Aorta (tissue), 5 donors: ENCODE measurements around the gene MAP4K4. TPM values are rescaled to one million over a fixed set of nuclear protein-coding genes. Genes with fewer than 3 reads are reported as not detected.

Experiments used
- ATAC-seq: fragments of 200-7000 bp; cut with Tn5 transposase; one replicate; pipeline ENCODE4 v1.9.1; 2022; ENCODE audit warnings: moderate library complexity; ENCODE audit not compliant: low FRiP score
- DNase-seq, 2 donors: peaks; one replicate each; pipeline ENCODE4 v3.0.0-alpha.2; 2020
- H3K27ac ChIP-seq, 2 donors: one replicate each; pipeline ENCODE4 v1.5.1; 2013; ENCODE audit warnings: low read length in 2 of 2, mild to moderate bottlenecking in 2 of 2, moderate library complexity in 2 of 2, control low read depth in 1 of 2, inconsistent platforms in 1 of 2, low read depth in 1 of 2
- H3K27me3 ChIP-seq, 2 donors: one replicate each; pipeline ENCODE4 v1.6.1; 2013; ENCODE audit warnings: control low read depth in 1 of 2, low read length in 1 of 2, mild to moderate bottlenecking in 1 of 2, moderate library complexity in 1 of 2; ENCODE audit not compliant: insufficient read depth in 2 of 2, control insufficient read depth in 1 of 2
- H3K36me3 ChIP-seq, 2 donors: one replicate each; pipeline ENCODE4 v1.6.1; 2013; ENCODE audit warnings: control low read depth in 1 of 2, low read length in 1 of 2, mild to moderate bottlenecking in 1 of 2; ENCODE audit not compliant: insufficient read depth in 2 of 2, control insufficient read depth in 1 of 2
- H3K4me1 ChIP-seq, 2 donors: one replicate each; pipeline ENCODE4 v1.6.1; 2013; ENCODE audit warnings: low read length in 2 of 2, control low read depth in 1 of 2, mild to moderate bottlenecking in 1 of 2, moderate library complexity in 1 of 2; ENCODE audit not compliant: insufficient read depth in 2 of 2, control insufficient read depth in 1 of 2
- H3K4me3 ChIP-seq, 2 donors: one replicate each; pipeline ENCODE4 v1.5.1; 2013; ENCODE audit warnings: low read length in 2 of 2, control low read depth in 1 of 2, mild to moderate bottlenecking in 1 of 2
- H3K9me3 ChIP-seq: one replicate; pipeline ENCODE4 v1.6.1; 2013; ENCODE audit warnings: mild to moderate bottlenecking, low read length; ENCODE audit not compliant: control insufficient read depth
- WGBS, 2 donors: extraction: QIAGEN DNeasy Blood & Tissue Kit; methylation state at CpG; one replicate each; pipeline ENCODE4 v1.1.7; 2013; 5-methylcytosine and 5-hydroxymethylcytosine counted together
- intact Hi-C, 2 donors: fragments of 100-400 bp; cut with DNase I; formaldehyde crosslinking; loops; one replicate each; pipeline versions ENCODE4 v1.14.2 to v1.15.0; 2022
- polyA plus RNA-seq, 2 donors: library from polyadenylated mRNA; stranded (reverse); fragments of 200-250 nt; gene quantifications; one replicate each; pipeline ENCODE4 v1.2.3, GENCODE V29; 2013
- total RNA-seq, 2 donors: library from RNA; stranded (reverse); fragmentation: NEBNext Ultra II Directional; extraction: Animal tissue kit (Norgen Biotek cat#: 25700); gene quantifications; one replicate each; pipeline ENCODE4 v1.2.1, GENCODE V29; 2021
- donor health status: healthy with polysubstance abuse.
- donor health status: Bipolar disorder and iron deficiency.
- donor health status: DM: no; HTN: no; CAD: no.
- donor health status: DM: no; HTN: no; CAD: no.
- donor health status: DM: yes; HTN: yes; CAD: no.

MAP4K4 gene
- total and polyA plus RNA-seq, 4 donors, result 22.9 to 112 (median 58.5) TPM

DNA sequence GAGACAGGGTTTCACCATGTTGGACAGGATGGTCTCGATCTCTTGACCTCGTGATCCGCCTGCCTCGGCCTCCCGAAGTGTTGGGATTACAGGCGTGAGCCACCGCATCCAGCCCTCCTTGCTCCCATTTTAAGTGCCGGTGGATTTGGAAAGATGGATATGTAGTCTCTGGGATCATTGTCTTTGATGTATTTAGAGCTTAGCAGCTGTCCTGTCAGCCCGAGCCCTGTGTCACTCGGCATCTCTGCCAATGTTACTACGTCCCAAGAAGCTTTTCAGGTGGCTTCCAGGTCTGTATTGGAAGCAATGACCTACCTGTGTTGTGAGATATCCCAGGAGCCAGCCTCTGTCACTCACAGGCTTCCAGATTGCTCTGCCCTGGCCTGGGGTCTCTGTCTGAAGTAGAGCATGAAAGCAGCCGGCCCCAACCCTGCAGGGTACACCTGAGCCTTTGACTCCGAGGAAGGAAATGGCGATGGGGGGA, 35.3 kb downstream of the MAP4K4 start:
- ATAC-seq, result no peak
- H3K4me3 ChIP-seq, result no peak overlapping the region
- H3K27ac ChIP-seq, result no peak overlapping the region
- WGBS, 2 donors, result 92 to 96% methylated on average over 14 of the region's 14 CpGs
- no peaks in the 10 kb centered on the region for H3K27me3 ChIP-seq
- peaks cover 10 to 11% of the 10 kb centered on the region in 2 donors for H3K4me1 ChIP-seq
- no peaks in the 10 kb centered on the region for H3K36me3 ChIP-seq
- intact Hi-C loops, result no loop called here
- DNase-seq, result no peak
- H3K9me3 ChIP-seq, result no peaks in the 10 kb centered on the region

DNA sequence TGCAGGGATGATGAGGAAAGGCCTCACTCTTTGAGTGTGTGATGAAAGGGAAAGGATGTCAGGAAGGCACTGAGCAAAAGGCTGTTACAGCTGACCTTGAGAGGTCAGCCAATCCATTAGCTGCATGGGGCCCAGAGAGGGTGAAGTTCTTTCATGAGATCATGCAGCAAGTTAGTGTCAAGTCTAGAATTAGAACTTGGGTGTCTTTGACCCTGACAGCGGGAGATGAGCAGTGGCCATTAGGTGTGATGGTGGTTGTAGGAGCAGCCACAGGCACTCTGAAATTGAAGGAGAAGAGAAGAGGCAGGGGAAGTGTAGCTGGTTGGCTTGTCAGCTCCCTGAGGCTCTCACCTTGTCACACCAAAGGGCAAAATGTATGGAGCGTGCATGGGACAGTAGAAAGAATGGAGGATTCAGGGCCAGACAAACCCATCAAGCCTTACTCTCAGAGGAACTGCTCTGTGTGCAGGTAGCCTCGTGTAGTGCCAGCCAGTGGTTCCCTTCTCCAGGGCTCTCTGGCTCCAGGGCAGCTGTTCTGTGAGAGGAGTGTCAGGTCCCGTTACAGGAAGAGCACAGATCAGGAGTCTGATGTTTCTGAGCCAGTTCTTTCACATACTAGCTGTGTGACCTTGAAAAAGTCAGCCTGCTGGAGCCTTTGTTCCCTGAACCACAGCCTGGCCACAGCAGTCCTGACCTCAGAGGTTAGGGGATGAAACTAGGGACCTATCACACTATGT, 35.9 kb downstream of the MAP4K4 start:
- DNase-seq (no peak), ATAC-seq (no peak)
- no peaks in the 10 kb centered on the region for H3K27me3 ChIP-seq
- WGBS, 2 donors, result 65 to 75% methylated on average over 4 of the region's 4 CpGs
- no peaks in the 10 kb centered on the region for H3K36me3 ChIP-seq
- peak overlapping the region in 1 of 2 donors; percentile 34 for H3K27ac ChIP-seq
- intact Hi-C loops, result no loop called here
- H3K4me3 ChIP-seq, result no peak overlapping the region
- no peaks in the 10 kb centered on the region for H3K9me3 ChIP-seq
- H3K4me1 ChIP-seq, result peaks cover 10 to 12% of the 10 kb centered on the region in 2 donors

DNA sequence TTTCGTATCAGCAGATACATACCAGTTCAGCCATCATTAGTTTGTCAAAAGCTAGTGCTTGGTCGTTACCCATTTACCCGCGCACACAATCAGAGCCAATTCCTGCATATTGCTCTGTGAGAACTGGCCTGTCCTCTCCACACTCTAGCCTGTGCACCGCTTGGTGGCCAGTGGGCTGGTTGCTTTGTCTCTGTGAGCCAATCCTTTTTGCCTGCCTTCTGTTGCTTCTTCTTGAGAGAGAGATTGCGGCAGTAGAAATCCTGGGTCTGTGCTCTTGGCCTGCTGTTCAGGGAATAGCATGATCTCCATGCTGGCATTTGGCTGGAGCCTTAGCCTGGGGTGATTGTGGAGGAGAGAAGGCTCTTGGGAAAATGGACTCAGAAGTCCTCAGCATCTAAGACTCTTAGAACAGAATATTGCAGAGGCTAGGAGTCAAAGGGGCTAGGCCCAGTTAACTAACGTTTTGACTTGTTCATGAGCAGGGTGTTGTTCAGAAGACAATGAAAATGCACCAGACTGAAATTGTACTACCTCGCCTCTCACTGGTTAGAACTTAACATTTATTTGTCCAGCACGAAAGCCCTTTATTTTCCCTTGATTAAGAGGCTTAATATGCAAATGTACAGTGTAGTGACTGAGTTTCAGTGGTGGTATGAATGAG, 37.1 kb downstream of the MAP4K4 start:
- Histone ChIP-seq H3K36me3 (no peaks in the 10 kb centered on the region), H3K4me1 (peaks cover 10 to 17% of the 10 kb centered on the region in 2 donors), H3K27me3 (no peaks in the 10 kb centered on the region), H3K9me3 (no peaks in the 10 kb centered on the region), H3K4me3 (no peak overlapping the region), H3K27ac (peak overlapping the region in 1 of 2 donors; percentile 2)
- DNase-seq (no peak), ATAC-seq (no peak)
- 78 to 80% methylated on average over 9 of the region's 9 CpGs for WGBS, 2 donors
- intact Hi-C loops, result loop anchor here (5.0 kb wide), 1 partner anchor 37 kb away; the partner anchor contains the start of gene MAP4K4 (in 2 of the 2)

DNA sequence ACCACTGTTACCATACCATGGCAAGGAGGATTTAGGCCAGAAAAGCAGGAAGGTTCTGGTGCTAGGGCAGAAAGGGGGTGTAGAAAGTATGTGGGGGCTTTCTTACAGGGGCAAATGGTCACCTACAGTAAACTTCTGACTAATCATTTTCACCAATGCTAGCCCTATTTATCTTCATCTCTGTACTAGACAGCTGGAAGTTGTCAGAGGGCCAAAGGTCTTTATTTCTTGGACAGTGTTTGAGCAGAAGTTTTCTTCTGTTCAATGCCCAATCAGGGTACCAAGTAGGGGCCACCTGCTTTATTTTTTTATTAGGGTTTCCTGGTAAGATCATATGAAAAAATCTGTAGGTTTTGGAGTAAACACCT, 37.6 kb downstream of the MAP4K4 start:
- intact Hi-C loops, result loop anchor here (5.0 kb wide), 1 partner anchor 38 kb away; the partner anchor contains the start of gene MAP4K4 (in 2 of the 2)
- no peak overlapping the region for H3K27ac ChIP-seq

DNA sequence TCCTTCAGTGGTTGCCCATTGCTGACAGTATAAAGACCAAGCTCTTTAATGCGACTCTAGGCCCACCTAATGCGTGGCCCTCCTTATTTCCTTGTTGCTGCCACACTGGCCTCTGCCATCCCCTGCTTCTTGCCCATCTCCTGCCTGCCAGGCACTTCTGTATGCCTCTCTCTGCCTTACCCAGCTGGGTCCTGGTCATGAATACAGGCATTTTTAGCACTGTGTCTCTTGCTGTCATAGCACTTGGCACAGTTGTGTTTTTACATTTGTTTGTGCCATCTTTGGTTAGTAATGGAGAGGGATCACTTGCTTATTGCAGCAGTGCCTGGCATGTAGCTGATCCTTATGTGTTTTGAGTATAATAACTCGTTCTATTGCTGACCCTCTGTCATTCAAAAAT, 38.7 kb downstream of the MAP4K4 start:
- WGBS, 2 donors, result 56 to 58% methylated on average over 3 of the region's 3 CpGs
- Histone ChIP-seq H3K27ac (peak overlapping the region in 1 of 2 donors; percentile 31), H3K4me3 (no peak overlapping the region), H3K27me3 (no peaks in the 10 kb centered on the region), H3K4me1 (peaks cover 10 to 19% of the 10 kb centered on the region in 2 donors), H3K9me3 (no peaks in the 10 kb centered on the region), H3K36me3 (no peaks in the 10 kb centered on the region)
- DNase-seq, result no peak
- intact Hi-C loops, result loop anchor here (5.0 kb wide), 1 partner anchor 39 kb away; the partner anchor contains the start of gene MAP4K4 (in 2 of the 2)
- ATAC-seq, result peak; percentile 23

More for the DNA sequence above, 37.6 kb downstream of the MAP4K4 start:
- DNase-seq, result no peak
- Histone ChIP-seq H3K4me1 (peaks cover 10 to 17% of the 10 kb centered on the region in 2 donors), H3K36me3 (no peaks in the 10 kb centered on the region), H3K27me3 (no peaks in the 10 kb centered on the region), H3K4me3 (no peak overlapping the region), H3K9me3 (no peaks in the 10 kb centered on the region)
- ATAC-seq, result no peak

DNA sequence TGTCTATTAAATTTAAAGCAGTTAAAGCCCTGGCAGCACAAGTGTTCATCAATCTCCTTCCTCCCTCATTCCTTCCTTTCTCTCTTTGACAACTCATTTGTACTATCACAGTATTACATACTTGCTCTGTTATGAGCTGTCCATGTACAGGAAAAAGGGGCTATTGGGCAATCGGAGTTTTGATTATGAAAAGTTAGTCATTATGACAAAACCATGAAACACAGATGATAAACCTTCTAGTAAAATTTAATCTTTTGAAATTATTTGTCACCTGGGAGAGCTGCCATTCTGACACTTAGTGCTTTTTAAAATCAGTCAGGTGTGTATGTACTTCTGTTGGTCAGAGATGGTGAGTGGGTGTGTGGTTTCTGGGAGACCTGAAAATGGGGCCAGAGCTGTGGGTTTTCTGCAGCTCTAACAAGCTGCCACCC, 39.4 kb downstream of the MAP4K4 start:
- H3K36me3 ChIP-seq, result no peaks in the 10 kb centered on the region
- H3K27ac ChIP-seq, result no peak overlapping the region
- no peak for DNase-seq
- H3K4me1 ChIP-seq, result peaks cover 10 to 19% of the 10 kb centered on the region in 2 donors
- WGBS, 2 donors, result 2 to 12% methylated on average over 1 of the region's 1 CpG
- H3K9me3 ChIP-seq, result no peaks in the 10 kb centered on the region
- peak; percentile 55 for ATAC-seq
- intact Hi-C loops, result loop anchor here (5.0 kb wide), 1 partner anchor 40 kb away; the partner anchor contains the start of gene MAP4K4 (in 2 of the 2)
- no peak overlapping the region for H3K4me3 ChIP-seq
- H3K27me3 ChIP-seq, result no peaks in the 10 kb centered on the region

DNA sequence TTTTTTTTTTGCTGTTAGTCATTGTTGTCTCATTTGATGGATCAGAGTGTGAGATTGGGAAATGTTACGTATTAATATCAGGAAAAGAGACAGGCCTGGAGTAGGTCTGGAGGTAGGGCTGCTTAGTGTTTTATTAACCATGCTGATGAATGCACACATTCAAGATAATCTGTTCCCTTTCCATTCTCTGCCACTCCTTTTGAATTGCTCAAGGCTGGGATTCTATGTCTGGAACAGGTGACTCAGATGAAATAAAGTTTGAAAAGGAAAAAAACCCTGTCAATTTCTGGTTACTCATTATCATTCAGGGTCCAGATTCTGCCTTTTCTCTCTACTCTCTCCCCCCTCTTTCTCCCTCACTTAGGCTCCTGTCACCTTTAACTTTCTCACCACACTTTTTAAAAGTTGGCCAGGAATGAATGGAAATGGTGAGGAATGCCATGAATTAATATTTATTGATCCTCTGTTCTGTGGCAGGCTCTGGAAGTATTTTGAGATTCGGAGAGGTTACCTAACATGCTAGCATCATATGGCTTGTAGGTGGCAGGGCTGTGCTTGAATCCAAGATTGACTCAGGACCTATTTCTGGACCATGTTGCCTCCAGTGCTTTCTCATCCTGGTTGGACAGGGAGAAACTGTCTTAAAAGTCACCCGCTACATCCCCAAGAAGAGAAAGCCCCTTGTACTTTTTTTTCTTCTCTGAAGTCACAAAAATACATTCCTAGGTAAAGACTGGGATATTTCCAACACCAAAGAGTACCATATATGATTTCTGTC, 40.2 kb downstream of the MAP4K4 start:
- ATAC-seq (no peak), DNase-seq (no peak)
- Histone ChIP-seq H3K9me3 (no peaks in the 10 kb centered on the region), H3K4me1 (peaks cover 10 to 19% of the 10 kb centered on the region in 2 donors), H3K27ac (no peak overlapping the region), H3K36me3 (no peaks in the 10 kb centered on the region), H3K4me3 (no peak overlapping the region), H3K27me3 (no peaks in the 10 kb centered on the region)
- 66 to 76% methylated on average over 3 of the region's 3 CpGs for WGBS, 2 donors
- intact Hi-C loops, result loop anchor here (5.0 kb wide), 1 partner anchor 40 kb away; the partner anchor contains the start of gene MAP4K4 (in 2 of the 2)

DNA sequence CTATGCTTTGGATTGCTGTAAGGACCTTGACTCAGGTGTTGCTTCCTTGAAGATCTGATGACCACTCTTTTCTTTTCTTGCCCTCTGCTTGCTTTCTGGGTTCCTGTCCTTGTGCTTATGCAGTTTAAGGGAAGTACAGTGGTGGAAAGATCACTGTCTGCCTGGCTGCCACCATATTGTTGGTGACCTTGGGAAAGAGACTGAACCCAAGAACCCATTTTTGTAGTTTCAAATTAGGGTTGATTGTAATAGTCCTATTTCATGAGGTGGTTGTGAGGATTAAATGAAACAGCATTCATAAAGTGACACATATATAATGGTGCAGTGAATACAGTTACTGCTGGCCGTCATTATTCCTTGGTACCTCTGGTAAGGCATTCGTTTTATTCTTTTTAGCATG, 41.1 kb downstream of the MAP4K4 start:
- Histone ChIP-seq H3K9me3 (no peaks in the 10 kb centered on the region), H3K27ac (no peak overlapping the region), H3K4me3 (no peak overlapping the region), H3K4me1 (peaks cover 10 to 23% of the 10 kb centered on the region in 2 donors), H3K36me3 (no peaks in the 10 kb centered on the region), H3K27me3 (no peaks in the 10 kb centered on the region)
- DNase-seq (no peak), ATAC-seq (no peak)
- intact Hi-C loops, result loop anchor here (5.0 kb wide), 1 partner anchor 41 kb away; the partner anchor contains the start of gene MAP4K4 (in 2 of the 2)
- 80 to 90% methylated on average over 2 of the region's 2 CpGs for WGBS, 2 donors
